ENCODE data around the gene PLD3.
"Not testable (repeated sequence)": the region's sequence is repeated elsewhere in the genome, so short reads cannot be mapped to it uniquely, and the experiment has no call there.

PLD3 gene

DNA sequence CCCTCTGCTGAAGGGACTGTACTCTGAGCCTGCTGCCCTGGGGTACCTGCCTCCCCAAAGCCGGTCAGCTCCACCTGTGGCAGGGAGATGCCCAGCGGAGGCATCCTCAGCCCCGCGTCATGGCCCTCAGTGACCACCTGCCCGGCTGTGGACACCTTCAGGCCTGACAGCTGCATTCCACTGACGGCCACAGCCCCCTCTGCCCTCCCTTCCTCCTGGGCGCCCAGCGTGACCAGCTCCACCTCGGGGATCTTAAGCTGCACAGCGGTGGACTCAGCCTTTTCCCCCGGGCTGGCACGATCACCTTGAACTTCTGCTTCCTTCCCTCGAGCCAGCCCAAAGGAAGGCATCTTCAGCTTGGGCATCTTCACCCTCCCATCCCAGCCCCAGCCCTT lies 46.3 kb downstream of the PLD3 start:
- Histone ChIP-seq H3K4me3 (ENCODE audit: low read length) (no peak overlapping the region), H3K9ac (ENCODE audit: low read length) (no peak overlapping the region), H3K9me3 (ENCODE audit: control insufficient read depth, low read depth, low read length) (no peaks in the 10 kb centered on the region), H3K27me3 (ENCODE audit: control insufficient read depth, insufficient read depth, low read length) (peaks cover 16% of the 10 kb centered on the region), H3K4me1 (ENCODE audit: control insufficient read depth, low read depth, low read length) (no peaks in the 10 kb centered on the region), H3K36me3 (ENCODE audit: control insufficient read depth, low read depth, low read length) (no peaks in the 10 kb centered on the region), H3K27ac (ENCODE audit: low read length) (no peak overlapping the region)

DNA sequence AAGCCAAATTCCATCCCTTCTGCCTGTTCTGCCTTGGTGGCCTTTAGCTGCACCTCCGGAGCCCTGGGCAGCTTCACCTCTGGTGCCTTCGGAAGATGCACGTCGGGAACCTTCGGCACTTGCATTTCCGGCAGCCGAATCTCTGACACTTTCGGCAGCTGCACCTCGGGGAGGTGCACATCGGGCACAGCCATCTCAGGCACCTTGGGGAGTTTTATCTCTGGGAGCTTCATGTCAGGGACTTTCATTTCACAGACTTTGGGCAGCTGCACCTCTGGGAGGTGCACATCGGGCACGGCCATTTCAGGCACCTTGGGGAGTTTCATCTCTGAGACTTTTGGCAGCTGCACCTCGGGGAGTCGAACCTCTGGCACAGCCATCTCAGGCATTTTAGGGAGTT lies 47.5 kb downstream of the PLD3 start:
- Histone ChIP-seq H3K9ac (ENCODE audit: low read length) (no peak overlapping the region), H3K27me3 (ENCODE audit: control insufficient read depth, insufficient read depth, low read length) (peaks cover 16% of the 10 kb centered on the region)

DNA sequence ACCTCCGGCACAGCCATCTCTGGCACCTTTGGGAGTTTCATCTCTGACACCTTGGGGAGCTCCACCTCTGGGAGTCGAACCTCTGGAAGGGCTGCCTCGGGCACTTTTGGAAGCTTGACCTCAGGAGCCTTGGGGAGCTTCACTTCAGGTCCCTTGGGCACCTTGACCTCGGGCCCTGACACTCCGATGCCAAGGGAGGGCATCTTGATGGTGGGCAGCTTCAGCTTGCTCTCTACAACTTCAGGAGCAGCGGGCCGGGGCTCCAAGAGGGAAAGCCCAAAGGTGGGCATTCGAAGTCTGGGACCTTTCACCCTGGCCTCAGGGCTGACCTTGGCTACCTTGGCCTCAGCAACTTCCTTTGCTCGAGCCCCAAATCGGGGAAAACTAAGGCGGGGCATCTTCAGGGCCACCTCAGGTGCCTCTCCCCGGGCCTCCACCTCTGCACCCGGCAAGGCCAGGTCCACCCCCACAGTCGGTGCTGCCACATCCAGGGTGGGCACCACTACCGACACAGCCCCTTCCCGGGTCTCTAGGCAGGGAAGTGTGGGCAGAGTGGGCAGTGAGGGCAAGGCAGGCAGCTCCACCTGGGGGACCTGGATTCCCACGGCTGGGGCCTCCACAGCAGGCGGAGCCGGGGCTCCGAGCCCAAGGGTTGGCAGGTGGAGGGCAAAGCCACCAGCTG lies 48.5 kb downstream of the PLD3 start:
- H3K9me3 ChIP-seq (ENCODE audit: control insufficient read depth, low read depth, low read length), result no peaks in the 10 kb centered on the region
- no peak overlapping the region for H3K4me3 ChIP-seq (ENCODE audit: low read length)
- H3K27me3 ChIP-seq (ENCODE audit: control insufficient read depth, insufficient read depth, low read length), result peaks cover 16% of the 10 kb centered on the region
- no peaks in the 10 kb centered on the region for H3K4me1 ChIP-seq (ENCODE audit: control insufficient read depth, low read depth, low read length)
- no peaks in the 10 kb centered on the region for H3K36me3 ChIP-seq (ENCODE audit: control insufficient read depth, low read depth, low read length)
- H3K27ac ChIP-seq (ENCODE audit: low read length), result no peak overlapping the region
- H3K9ac ChIP-seq (ENCODE audit: low read length), result no peak overlapping the region

More for the DNA sequence above, 47.5 kb downstream of the PLD3 start:
- no peak overlapping the region for H3K4me3 ChIP-seq (ENCODE audit: low read length)
- no peak overlapping the region for H3K27ac ChIP-seq (ENCODE audit: low read length)
- H3K4me1 ChIP-seq (ENCODE audit: control insufficient read depth, low read depth, low read length), result no peaks in the 10 kb centered on the region
- H3K36me3 ChIP-seq (ENCODE audit: control insufficient read depth, low read depth, low read length), result no peaks in the 10 kb centered on the region
- no peaks in the 10 kb centered on the region for H3K9me3 ChIP-seq (ENCODE audit: control insufficient read depth, low read depth, low read length)

- H3K4me3 ChIP-seq (ENCODE audit: low read length), result no peak overlapping the region
- H3K27ac ChIP-seq (ENCODE audit: low read length), result no peak overlapping the region
- no peak overlapping the region for H3K9ac ChIP-seq (ENCODE audit: low read length)
- peaks cover 16% of the 10 kb centered on the region for H3K27me3 ChIP-seq (ENCODE audit: control insufficient read depth, insufficient read depth, low read length)
- H3K36me3 ChIP-seq (ENCODE audit: control insufficient read depth, low read depth, low read length), result no peaks in the 10 kb centered on the region
- H3K9me3 ChIP-seq (ENCODE audit: control insufficient read depth, low read depth, low read length), result no peaks in the 10 kb centered on the region
- H3K4me1 ChIP-seq (ENCODE audit: control insufficient read depth, low read depth, low read length), result no peaks in the 10 kb centered on the region
Measured at GRCh38 chr19:40397568-40397906, 49.0 kb downstream of the PLD3 start.

GRCh38 chr19:40398417-40399131 lies 50.1 kb downstream of the PLD3 start:
- no peak overlapping the region for H3K27ac ChIP-seq (ENCODE audit: low read length)
- H3K27me3 ChIP-seq (ENCODE audit: control insufficient read depth, insufficient read depth, low read length), result peaks cover 16% of the 10 kb centered on the region
- no peak overlapping the region for H3K4me3 ChIP-seq (ENCODE audit: low read length)
- no peaks in the 10 kb centered on the region for H3K36me3 ChIP-seq (ENCODE audit: control insufficient read depth, low read depth, low read length)
- no peak overlapping the region for H3K9ac ChIP-seq (ENCODE audit: low read length)
- no peaks in the 10 kb centered on the region for H3K9me3 ChIP-seq (ENCODE audit: control insufficient read depth, low read depth, low read length)
- H3K4me1 ChIP-seq (ENCODE audit: control insufficient read depth, low read depth, low read length), result no peaks in the 10 kb centered on the region

GRCh38 chr19:40400559-40400958 lies 52.1 kb downstream of the PLD3 start:
- no peak overlapping the region for H3K4me3 ChIP-seq (ENCODE audit: low read length)
- no peaks in the 10 kb centered on the region for H3K4me1 ChIP-seq (ENCODE audit: control insufficient read depth, low read depth, low read length)
- no peak overlapping the region for H3K27ac ChIP-seq (ENCODE audit: low read length)
- H3K9me3 ChIP-seq (ENCODE audit: control insufficient read depth, low read depth, low read length), result no peaks in the 10 kb centered on the region
- H3K27me3 ChIP-seq (ENCODE audit: control insufficient read depth, insufficient read depth, low read length), result peaks cover 16% of the 10 kb centered on the region
- H3K9ac ChIP-seq (ENCODE audit: low read length), result no peak overlapping the region
- no peaks in the 10 kb centered on the region for H3K36me3 ChIP-seq (ENCODE audit: control insufficient read depth, low read depth, low read length)

DNA sequence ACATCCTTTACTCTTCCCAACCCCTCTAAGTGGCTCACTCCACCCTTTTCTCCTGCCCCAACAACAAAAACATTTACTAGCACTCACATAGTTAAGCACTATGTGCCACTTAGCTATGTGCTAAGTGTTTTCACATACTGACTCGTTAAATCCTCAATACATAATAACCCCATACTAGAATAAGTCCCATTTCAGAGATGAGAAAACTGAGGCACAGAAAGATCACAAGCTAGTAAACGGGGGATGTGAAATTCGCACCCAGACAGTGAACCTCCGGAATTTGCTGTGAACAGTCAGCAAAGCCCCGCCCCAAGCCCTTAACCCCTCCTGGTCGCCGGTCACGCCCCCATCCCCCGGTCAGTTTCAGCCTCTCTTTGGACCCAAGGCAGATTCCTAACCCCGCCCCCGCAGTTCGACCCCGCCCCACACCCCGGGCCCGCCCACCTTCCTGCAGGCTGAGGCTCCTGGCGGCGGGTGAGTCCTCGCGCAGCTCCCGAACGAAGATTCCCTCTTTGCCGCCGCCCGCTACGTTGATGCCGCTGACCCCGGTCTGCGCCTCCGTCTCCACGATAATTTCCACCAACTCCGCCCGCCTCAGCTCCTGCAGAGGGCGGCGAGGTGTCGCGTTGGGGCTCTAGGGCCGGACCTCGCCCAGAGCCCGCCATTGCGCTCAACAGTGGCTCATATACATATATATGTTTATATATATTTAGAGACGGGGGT lies 54.9 kb downstream of the PLD3 start:
- Histone ChIP-seq H3K9me3 (ENCODE audit: control insufficient read depth, low read depth, low read length) (no peaks in the 10 kb centered on the region), H3K27me3 (ENCODE audit: control insufficient read depth, insufficient read depth, low read length) (peaks cover 8% of the 10 kb centered on the region), H3K9ac (ENCODE audit: low read length) (no peak overlapping the region), H3K36me3 (ENCODE audit: control insufficient read depth, low read depth, low read length) (no peaks in the 10 kb centered on the region), H3K4me1 (ENCODE audit: control insufficient read depth, low read depth, low read length) (no peaks in the 10 kb centered on the region), H3K27ac (ENCODE audit: low read length) (no peak overlapping the region), H3K4me3 (ENCODE audit: low read length) (peak overlapping the region; percentile 59)

DNA sequence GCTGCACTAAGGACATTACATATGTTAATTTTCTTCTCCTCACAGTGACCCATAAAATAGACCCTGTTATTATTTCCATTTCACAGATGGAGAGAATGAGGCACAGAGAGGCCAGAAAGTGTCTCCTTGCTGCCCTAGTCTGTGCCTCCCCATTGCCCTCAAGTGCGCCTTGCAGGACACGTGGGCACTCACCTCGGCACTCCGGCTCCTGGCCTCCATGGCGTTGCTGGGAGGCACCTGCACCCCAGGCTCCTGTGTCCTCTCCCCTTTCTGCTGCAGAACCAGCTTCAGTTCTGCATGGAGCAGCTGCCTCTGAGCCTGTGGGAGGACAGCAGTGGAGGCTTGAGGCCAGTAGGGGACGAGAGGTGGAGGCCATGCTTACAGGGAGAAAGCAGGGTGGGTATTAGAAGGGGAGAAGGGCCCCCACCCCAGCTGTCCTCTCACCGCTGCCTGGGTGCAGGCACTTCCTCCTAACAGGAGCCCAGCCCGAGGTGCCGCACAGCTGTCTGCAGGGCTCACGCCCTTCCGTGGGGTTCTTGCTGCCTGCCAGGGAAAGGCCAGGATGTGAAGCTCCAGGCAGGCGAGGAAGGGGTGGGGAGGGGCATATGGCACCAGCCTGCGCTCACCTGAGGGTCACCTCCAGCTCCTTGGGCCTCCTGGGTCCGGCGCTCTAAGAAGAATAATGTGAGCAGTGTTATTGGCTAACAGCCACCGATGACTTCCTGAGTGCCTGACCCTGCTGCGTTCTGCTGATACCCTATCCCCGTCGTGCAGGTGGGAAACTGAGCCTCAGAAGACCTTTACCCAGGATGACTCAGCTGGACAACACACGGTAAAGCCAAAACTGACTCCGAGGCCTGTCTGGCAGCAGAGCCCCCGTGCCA lies 59.5 kb downstream of the PLD3 start:
- Histone ChIP-seq H3K27me3 (ENCODE audit: control insufficient read depth, insufficient read depth, low read length) (no peaks in the 10 kb centered on the region), H3K9me3 (ENCODE audit: control insufficient read depth, low read depth, low read length) (no peaks in the 10 kb centered on the region), H3K4me3 (ENCODE audit: low read length) (no peak overlapping the region), H3K9ac (ENCODE audit: low read length) (no peak overlapping the region), H3K36me3 (ENCODE audit: control insufficient read depth, low read depth, low read length) (no peaks in the 10 kb centered on the region), H3K27ac (ENCODE audit: low read length) (no peak overlapping the region), H3K4me1 (ENCODE audit: control insufficient read depth, low read depth, low read length) (peaks cover 4% of the 10 kb centered on the region)

- H3K27me3 ChIP-seq (ENCODE audit: control insufficient read depth, insufficient read depth, low read length); H3K4me1 ChIP-seq (ENCODE audit: control insufficient read depth, low read depth, low read length); H3K9ac ChIP-seq (ENCODE audit: low read length); H3K36me3 ChIP-seq (ENCODE audit: control insufficient read depth, low read depth, low read length); H3K4me3 ChIP-seq (ENCODE audit: low read length); H3K9me3 ChIP-seq (ENCODE audit: control insufficient read depth, low read depth, low read length); H3K27ac ChIP-seq (ENCODE audit: low read length): not testable (repeated sequence)
Measured at GRCh38 chr19:40408598-40408925, 60.1 kb downstream of the PLD3 start.

GRCh38 chr19:40410030-40410389 lies 61.5 kb downstream of the PLD3 start:
- peaks cover 7% of the 10 kb centered on the region for H3K4me1 ChIP-seq (ENCODE audit: control insufficient read depth, low read depth, low read length)
- no peaks in the 10 kb centered on the region for H3K9me3 ChIP-seq (ENCODE audit: control insufficient read depth, low read depth, low read length)
- no peaks in the 10 kb centered on the region for H3K27me3 ChIP-seq (ENCODE audit: control insufficient read depth, insufficient read depth, low read length)
- H3K4me3 ChIP-seq (ENCODE audit: low read length), result no peak overlapping the region
- peak overlapping the region; percentile 46 for H3K27ac ChIP-seq (ENCODE audit: low read length)
- no peak overlapping the region for H3K9ac ChIP-seq (ENCODE audit: low read length)
- no peaks in the 10 kb centered on the region for H3K36me3 ChIP-seq (ENCODE audit: control insufficient read depth, low read depth, low read length)

DNA sequence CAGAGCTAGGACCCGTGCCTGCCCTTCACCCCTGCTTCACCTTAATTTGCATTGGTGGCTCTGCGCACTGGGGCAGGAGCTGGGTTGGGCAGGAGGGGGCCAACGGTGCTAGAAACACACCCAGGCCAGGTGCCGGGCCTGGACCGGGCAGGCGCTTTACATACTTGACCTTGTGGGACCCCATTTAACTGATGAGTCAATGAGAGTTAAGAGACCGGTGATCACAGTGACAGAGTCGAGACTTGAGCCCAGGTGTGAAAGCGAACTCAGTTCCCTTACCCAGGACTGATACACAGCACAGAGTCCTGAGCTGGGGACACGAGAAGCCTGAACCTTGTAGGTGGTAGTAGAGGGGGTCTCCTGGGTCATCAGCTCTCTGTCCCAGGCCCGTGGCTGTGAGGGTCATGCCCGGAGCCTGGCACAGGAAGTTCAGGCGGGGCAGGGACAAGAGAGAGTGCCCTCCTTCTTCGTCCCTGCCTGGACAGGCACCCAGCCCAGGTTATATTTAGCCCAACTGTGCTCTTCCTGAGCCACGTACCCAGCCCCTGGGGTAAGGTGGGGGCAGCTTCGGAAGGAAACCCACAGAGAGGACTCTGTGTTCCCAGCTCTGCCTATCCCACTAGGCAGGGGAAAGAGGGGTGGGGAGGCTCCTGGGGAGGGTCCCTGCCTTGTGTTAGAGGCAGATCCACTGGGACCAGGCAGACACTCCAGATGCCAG lies 62.8 kb downstream of the PLD3 start:
- no peaks in the 10 kb centered on the region for H3K27me3 ChIP-seq (ENCODE audit: control insufficient read depth, insufficient read depth, low read length)
- H3K27ac ChIP-seq (ENCODE audit: low read length), result no peak overlapping the region
- no peaks in the 10 kb centered on the region for H3K9me3 ChIP-seq (ENCODE audit: control insufficient read depth, low read depth, low read length)
- H3K4me1 ChIP-seq (ENCODE audit: control insufficient read depth, low read depth, low read length), result peaks cover 7% of the 10 kb centered on the region
- no peak overlapping the region for H3K4me3 ChIP-seq (ENCODE audit: low read length)
- no peak overlapping the region for H3K9ac ChIP-seq (ENCODE audit: low read length)
- no peaks in the 10 kb centered on the region for H3K36me3 ChIP-seq (ENCODE audit: control insufficient read depth, low read depth, low read length)
